Adrenal gland (tissue), 12 donors: ENCODE data around the gene NEO1. TPM values are rescaled to one million over a fixed set of nuclear protein-coding genes. Genes with fewer than 3 reads are reported as not detected.

Experiments
- DNase-seq, 7 donors: peaks; one replicate each; pipeline ENCODE4 v3.0.0-alpha.2; 2019 to 2020
- H3K27ac ChIP-seq, 5 donors: fragments of 200-600 bp; sonication (generic) in 4 of 5; 1 replicate in 3 of 5; 2 replicates in 2 of 5; pipeline versions ENCODE4 v1.5.1 to v1.8.0; 2016 to 2020; ENCODE audit warnings: mild to moderate bottlenecking in 1 of 5
- H3K27me3 ChIP-seq: fragments of 200-600 bp; 2 replicates; pipeline ENCODE4 v1.8.0; 2021
- H3K36me3 ChIP-seq, 2 donors: fragments of 200-600 bp; replicated peaks in 1 of 2; 1 replicate in 1 of 2; 2 replicates in 1 of 2; pipeline versions ENCODE4 v1.5.1 to v1.8.0; 2018 to 2022
- H3K4me1 ChIP-seq, 2 donors: fragments of 200-600 bp; replicated peaks in 1 of 2; 1 replicate in 1 of 2; 2 replicates in 1 of 2; pipeline versions ENCODE4 v1.5.1 to v1.8.0; 2018 to 2021
- H3K4me3 ChIP-seq, 4 donors: fragments of 200-600 bp; sonication (generic) in 3 of 4; one replicate each; pipeline ENCODE4 v1.5.1; 2016 to 2018
- H3K9me3 ChIP-seq, 3 donors: fragments of 200-600 bp; sonication (generic) in 1 of 3; replicated peaks in 1 of 3; 1 replicate in 2 of 3; 2 replicates in 1 of 3; pipeline versions ENCODE4 v1.5.1 to v1.8.0; 2016 to 2021
- POLR2A ChIP-seq, 2 donors: fragments of 450-650 bp; IDR thresholded peaks; one replicate each; pipeline ENCODE4 v1.6.1; 2017; ENCODE audit warnings: antibody characterized with exemption in 2 of 2, mild to moderate bottlenecking in 2 of 2, moderate library complexity in 1 of 2
- WGBS, 4 donors: extraction: QIAGEN DNeasy Blood & Tissue Kit in 2 of 4; methylation state at CpG; one replicate each; pipeline versions ENCODE4 v1.1.5 to v1.1.7; 2013 to 2017; 5-methylcytosine and 5-hydroxymethylcytosine counted together
- intact Hi-C, 2 donors: fragments of 100-400 bp; cut with DNase I; formaldehyde crosslinking; loops; one replicate each; pipeline versions ENCODE4 v1.14.1 to v1.15.0; 2022 to 2023
- polyA plus RNA-seq, 3 donors: library from polyadenylated mRNA; stranded (reverse); fragments of 200-250 nt in 2 of 3; fragments of 350-450 nt in 1 of 3; fragmentation: Illumina TruSeq in 1 of 3; extraction: RNeasy Lipid Tissue Mini Kit (QIAGEN cat#74804) in 1 of 3; gene quantifications; one replicate each; pipeline ENCODE4 v1.2.3, GENCODE V29; 2013 to 2014
- total RNA-seq, 9 donors: library from RNA; depleted of rRNA in 4 of 9; stranded (reverse); fragments of >200 nt in 4 of 9; fragments of 120-200 nt in 1 of 9; fragmentation: NEBNext Ultra II Directional in 1 of 9; extraction: Animal tissue kit (Norgen Biotek cat#: 25700) in 1 of 9; gene quantifications; one replicate each; pipeline versions ENCODE4 v1.1.0 to v1.2.4, GENCODE V29; 2013 to 2023
- TF ChIP-seq, protein P1 (sequence below), 6 experiments: fragments of 450-650 bp in 4 of 6; fragments of 200-600 bp in 2 of 6; sonication (generic) in 1 of 6; IDR thresholded peaks; 1 replicate in 5 of 6; 2 replicates in 1 of 6; pipeline versions ENCODE4 v1.5.1 to v1.8.0; 2016 to 2021; ENCODE audit warnings: antibody characterized with exemption in 6 of 6, mild to moderate bottlenecking in 2 of 6, moderate library complexity in 1 of 6
- donor health status: healthy with polysubstance abuse.
- donor health status: Bipolar disorder and iron deficiency.
- donor health status: DM: yes; HTN: yes; CAD: no.
- donor health status: DM: no; HTN: no; CAD: no.
- donor health status: DM: no; HTN: no; CAD: no.
- donor health status: DM: yes; HTN: yes; CAD: no.

Gene NEO1
- total and polyA plus RNA-seq, 12 donors: 5.7 to 28.6 (median 17.1) TPM

DNA sequence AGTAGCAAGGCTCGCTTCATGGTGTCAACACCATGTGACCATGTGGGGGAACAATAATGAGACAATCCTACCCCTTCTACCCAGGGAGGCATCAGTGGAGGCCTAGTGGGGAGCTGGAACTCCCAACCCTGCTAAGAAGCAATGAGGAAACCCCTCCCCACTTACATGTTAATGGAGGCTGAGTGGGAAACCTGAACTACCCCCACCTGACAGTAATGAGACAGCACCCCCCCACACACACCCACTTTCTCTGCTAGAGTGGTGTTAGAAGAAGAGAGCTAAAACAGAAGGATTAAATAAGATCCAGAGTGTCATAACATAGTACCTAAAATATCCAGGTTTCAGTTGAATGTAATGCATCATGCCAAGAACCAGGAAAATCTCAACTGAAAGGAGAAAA is 78.6 kb downstream of the NEO1 start:
- intact Hi-C loops: no loop called here
- no peaks in the 10 kb centered on the region for H3K9me3 ChIP-seq
- no peaks in the 10 kb centered on the region for H3K27me3 ChIP-seq
- DNase-seq: no peak
- TF ChIP-seq POLR2A (IDR thresholded peaks at IDR 0.05): no peak
- TF ChIP-seq, protein P1, sequence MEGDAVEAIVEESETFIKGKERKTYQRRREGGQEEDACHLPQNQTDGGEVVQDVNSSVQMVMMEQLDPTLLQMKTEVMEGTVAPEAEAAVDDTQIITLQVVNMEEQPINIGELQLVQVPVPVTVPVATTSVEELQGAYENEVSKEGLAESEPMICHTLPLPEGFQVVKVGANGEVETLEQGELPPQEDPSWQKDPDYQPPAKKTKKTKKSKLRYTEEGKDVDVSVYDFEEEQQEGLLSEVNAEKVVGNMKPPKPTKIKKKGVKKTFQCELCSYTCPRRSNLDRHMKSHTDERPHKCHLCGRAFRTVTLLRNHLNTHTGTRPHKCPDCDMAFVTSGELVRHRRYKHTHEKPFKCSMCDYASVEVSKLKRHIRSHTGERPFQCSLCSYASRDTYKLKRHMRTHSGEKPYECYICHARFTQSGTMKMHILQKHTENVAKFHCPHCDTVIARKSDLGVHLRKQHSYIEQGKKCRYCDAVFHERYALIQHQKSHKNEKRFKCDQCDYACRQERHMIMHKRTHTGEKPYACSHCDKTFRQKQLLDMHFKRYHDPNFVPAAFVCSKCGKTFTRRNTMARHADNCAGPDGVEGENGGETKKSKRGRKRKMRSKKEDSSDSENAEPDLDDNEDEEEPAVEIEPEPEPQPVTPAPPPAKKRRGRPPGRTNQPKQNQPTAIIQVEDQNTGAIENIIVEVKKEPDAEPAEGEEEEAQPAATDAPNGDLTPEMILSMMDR (IDR thresholded peaks at IDR 0.05): no peak
- H3K36me3 ChIP-seq: no peaks in the 10 kb centered on the region
- H3K27ac ChIP-seq: no peak overlapping the region
- no peak overlapping the region for H3K4me3 ChIP-seq
- no peaks in the 10 kb centered on the region for H3K4me1 ChIP-seq
- 88 to 100% (median 89%) methylated on average over 1 of the region's 1 CpG; no CpG with 5 or more reads in 1 of the 4 donors for WGBS, 4 donors

DNA sequence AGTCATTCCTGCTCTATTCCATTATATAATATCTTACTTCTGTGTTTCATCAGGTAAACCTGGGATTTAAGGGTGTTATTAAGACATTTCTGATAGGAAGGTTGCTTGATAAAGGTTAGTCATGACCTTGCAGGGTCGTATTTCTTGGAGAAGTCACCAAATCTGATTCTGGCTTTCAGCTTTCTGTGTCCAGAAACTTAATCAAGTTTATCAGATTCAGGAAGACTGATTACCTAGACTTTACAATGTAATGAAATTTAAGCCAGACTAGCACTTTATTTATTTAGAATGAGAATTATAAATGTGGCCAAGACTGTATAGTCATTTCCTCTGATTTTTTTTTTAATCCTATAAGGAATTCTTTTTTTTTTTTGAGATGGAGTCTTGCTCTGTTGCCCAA is 81.9 kb downstream of the NEO1 start:
- TF ChIP-seq POLR2A (IDR thresholded peaks at IDR 0.05): no peak
- TF ChIP-seq, protein P1 (IDR thresholded peaks at IDR 0.05): no peak
- Histone ChIP-seq H3K4me3 (no peak overlapping the region), H3K27me3 (no peaks in the 10 kb centered on the region), H3K36me3 (no peaks in the 10 kb centered on the region), H3K27ac (no peak overlapping the region), H3K4me1 (no peaks in the 10 kb centered on the region), H3K9me3 (no peaks in the 10 kb centered on the region)
- 37 to 48% (median 41%) methylated on average over 1 of the region's 1 CpG for WGBS, 4 donors
- intact Hi-C loops: no loop called here
- DNase-seq: no peak

DNA sequence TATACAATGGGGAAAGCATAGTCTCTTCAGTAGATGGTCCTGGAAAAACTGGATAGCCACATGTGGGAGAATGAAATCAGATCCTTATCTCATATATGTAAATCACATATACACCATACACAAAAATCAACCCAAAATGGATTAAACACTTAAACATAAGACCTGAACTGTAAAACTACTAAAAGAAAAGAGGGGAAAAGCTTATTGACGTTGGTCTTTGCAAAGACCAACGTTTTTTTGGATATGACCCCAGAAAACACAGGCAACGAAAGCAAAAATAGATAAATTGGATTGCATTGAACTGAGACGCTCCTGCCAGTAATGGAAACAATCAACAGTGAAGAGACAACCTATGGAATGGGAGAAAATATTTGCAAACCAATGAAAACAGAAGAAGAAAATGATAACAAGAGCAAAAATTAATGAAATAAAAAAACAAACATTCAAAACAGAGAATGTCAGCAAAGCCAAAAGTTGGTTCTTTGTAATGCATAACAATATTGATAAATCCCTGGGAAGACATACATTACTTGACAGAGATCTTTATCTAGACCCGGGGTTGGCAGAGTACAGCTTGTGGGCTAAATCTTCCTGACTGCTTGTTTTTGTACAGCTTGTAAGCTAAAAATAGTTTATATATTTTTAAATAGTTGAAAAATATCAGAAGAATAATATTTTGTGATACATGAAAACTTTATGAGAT is 86.9 kb downstream of the NEO1 start:
- no peak for DNase-seq
- Histone ChIP-seq H3K4me3 (no peak overlapping the region), H3K36me3 (no peaks in the 10 kb centered on the region), H3K9me3 (peaks cover 0 to 4% (median 0%) of the 10 kb centered on the region in 3 donors), H3K27ac (no peak overlapping the region), H3K27me3 (no peaks in the 10 kb centered on the region), H3K4me1 (no peaks in the 10 kb centered on the region)
- intact Hi-C loops: no loop called here
- WGBS, 4 donors: 57 to 66% (median 60%) methylated on average over 5 of the region's 5 CpGs
- TF ChIP-seq, protein P1 (IDR thresholded peaks at IDR 0.05): no peak

DNA sequence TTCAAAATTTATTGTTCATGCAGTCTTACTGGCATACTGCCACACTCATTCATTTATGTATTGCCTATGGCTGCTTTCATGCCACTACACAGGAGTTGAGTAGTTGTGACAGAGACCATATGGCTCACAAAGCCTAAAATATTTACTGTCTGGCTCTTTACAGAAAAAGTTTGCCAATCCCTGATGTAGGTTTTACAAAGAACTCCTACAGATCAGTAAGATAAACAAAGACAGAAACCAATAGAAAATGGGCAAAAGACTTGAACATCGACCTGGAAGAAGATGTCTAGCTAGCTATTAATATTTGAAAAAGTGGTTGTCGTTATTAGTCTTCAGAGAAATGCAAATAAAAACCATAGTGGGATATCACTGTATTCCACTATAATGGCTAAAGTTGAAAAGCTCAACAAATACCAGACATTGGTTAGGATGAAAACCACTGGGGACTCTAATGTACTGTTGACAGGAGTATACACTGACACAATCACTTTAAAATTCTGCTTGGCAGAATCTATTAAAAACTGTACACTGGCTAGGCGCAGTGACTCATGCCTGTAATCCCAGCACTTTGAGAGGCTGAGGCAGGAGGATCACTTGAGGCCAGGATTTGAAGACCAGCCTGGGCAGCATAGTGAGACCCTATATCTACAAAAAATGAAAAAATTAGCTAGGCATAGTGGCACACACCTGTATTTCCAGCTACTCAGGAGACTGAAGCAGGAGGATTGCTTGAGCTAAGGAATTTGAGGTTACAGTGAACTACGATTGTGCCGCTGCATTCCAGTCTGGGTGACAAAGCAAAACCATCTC is 87.7 kb downstream of the NEO1 start:
- Histone ChIP-seq H3K27ac (no peak overlapping the region), H3K9me3 (peaks cover 0 to 4% (median 0%) of the 10 kb centered on the region in 3 donors), H3K36me3 (no peaks in the 10 kb centered on the region), H3K27me3 (no peaks in the 10 kb centered on the region), H3K4me1 (no peaks in the 10 kb centered on the region), H3K4me3 (no peak overlapping the region)
- intact Hi-C loops: no loop called here
- no peak for TF ChIP-seq POLR2A (IDR thresholded peaks at IDR 0.05)
- TF ChIP-seq, protein P1 (IDR thresholded peaks at IDR 0.05): no peak
- WGBS, 4 donors: 84 to 89% (median 88%) methylated on average over 5 of the region's 5 CpGs
- no peak for DNase-seq
